HG03469 (cell line): Measurements from ENCODE around the gene PRCC.

ENCODE experiments used
- ATAC-seq: cut with Tn5 transposase; IDR thresholded peaks from one replicate; pipeline ENCODE4 v1.9.1; 2021; ENCODE audit warnings: mild to moderate bottlenecking, moderate library complexity, moderate number of reproducible peaks; ENCODE audit not compliant: unreplicated experiment

PRCC gene

DNA sequence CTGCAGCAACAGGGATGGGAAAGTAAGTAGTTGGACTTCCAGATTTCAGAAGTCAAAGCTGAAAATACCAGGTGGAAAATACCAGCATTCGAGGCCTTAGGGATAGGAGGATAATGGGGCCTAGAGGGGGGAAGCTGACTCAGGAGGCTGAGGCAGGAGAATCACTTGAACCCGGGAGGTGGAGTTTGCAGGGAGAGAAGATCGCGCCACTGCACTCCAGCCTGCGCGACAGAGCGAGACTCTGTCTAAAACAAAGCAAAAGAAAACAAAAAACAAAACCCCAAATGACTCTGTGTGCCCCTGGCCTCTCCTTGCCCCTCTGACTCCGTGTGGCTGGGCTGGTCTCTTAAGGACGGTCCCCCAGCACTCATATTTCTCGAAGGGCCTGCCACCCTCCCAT, 46.0 kb downstream of the PRCC start:
- no peak for ATAC-seq

DNA sequence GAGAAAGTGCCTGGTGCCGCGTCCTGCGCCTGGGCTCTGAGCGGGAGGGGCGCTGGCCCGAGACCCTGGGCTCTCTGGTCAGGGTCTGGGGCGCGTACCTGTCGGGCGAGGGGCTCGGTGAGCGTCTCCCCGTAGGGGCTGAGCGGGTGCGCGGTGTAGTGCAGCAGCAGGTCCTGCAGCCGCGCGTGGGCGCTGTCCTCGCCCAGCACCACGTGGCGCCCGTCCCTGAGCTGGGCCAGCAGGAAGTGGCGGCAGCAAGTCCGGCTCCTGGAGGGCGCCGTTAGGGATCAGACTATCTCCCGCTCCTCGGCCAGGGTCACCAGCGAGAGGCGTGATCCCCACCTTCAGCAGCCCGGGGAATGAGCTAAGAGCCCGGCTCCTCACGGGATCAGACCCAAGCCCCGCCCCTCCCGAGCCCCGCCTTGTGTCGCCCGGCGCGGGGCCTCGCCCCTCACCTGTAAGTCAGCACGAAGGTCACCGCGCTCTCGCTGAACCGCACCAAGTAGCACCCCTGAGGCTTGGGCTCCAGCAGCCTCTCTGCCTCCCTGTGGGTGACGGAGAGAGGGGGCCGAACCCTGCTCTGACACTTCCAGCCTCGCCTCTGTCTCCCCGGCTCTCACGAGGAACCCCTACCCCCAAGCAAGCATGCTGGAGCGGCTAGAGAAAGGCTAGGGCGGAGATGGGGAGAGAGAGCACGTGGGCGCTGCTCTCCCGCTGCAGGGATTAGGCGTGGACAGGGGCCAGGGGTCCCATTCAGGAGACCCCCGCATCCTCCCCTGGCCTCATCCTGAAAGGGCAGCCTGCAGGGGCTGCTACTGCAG, 46.6 kb downstream of the PRCC start:
- ATAC-seq: no peak

DNA sequence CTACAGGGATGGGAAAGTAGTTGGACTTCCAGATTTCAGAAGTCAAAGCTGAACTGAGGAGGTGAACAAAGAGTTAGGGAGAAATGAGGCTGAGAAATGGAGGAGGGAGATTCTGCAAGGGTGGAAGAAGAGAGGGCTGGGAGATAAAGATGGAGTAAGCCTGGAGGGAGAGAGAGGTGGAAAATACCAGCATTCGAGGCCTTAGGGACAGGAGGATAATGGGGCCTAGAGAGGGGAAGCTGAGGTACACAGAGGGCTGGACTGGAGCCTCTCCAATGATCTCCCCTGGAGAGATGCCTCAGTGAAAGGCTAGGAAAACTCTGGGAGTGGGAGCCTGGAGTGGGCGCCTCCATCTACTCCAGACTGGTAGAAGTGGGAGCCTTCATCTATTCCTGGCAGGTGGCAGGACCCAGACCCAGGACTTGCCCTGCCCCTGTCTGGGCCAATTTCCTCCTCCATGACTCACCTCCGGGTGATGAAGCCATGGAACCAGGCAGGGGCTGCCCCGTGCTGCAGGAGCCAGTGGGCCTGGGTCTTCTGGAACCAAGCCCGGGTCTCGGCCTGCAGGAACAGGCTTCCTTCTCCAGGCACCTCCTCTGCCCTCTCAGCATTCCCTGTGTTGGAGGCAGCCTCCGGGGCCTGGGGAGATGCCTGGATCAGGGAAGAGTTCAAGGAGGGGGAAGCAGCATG, 47.4 kb downstream of the PRCC start:
- ATAC-seq: no peak

DNA sequence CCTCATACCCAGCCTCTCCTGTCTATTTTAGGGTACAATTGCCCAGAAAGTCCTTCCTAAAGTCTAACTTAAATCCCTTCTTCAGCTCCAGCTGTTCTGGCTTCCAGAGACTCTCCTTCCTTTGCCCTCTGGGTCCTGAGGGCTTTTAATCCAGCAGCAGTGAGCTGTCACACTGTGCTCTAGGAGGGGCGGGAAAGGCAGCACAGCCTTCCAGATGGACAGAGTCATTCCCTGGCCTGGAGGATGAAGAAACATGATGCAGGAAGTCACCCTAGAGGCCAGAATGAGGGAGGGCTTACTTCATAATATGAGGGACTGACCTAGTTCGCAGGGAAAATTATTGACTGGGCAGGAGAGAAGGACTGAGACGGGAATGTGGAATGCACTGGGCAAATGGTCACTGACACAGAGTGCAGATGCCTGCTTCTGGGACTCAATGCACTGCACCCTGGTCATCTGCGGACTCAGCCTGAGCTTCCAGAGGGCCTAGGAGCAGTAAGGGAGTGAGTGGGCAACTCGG, 48.0 kb downstream of the PRCC start:
- ATAC-seq: no peak

DNA sequence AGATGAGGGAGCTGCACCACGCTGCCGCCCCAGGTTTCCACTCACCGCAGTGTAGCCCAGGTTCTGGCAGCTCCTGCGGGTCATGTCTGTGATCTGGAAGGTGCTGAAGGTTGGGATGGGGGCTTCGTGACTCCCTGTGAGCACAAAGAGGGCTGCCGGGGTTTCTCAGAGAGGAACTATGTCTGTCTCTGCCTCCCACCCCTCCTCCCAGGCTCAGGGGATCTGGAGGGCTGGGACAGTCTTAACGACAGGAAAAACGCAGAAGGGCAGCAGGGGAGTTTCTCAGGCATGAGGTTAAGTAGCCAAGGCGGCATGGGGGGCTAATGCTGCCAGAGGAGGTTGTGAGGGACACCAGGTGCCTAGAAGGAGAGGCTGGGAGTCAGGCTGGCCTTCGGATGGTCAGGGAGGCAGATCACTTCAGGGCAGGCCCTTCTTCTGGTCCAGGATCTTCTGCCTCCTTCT, 48.7 kb downstream of the PRCC start:
- no peak for ATAC-seq

DNA sequence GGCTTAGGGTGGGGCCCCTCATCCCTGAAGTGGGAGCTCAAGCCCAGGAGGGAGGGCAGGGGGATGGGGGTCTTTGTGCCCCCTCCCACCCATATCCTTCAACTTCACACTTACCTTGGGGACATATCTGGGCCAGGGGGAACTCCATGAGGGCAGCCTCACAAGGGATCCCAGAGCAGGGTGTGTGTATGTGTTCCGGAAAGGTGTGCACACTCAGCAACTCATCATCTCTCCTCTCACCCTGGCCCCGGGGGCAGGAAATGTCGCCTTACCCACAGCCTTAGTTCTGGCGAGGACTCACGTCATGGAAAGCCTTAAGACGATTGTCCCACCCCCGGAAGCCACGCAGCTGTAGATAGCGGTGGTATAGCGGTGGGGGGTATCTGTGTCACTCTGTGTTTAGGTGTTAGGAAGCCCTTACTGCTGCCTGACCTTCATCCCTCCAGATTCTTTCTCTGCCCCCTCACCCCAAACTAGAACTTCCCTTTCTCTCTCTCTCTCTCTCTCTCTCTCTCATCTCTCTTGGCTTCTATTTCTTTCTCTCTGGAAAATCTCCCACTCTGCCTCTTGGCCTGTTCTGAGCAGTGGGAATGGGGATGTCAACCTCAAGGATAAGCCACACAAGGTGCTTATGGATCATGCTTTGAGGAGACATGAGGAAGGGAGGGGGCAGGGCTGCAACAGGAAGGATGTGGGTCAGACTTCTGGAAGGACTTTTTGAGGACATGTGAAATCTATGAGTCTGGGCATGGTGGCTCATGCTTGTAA, 49.4 kb downstream of the PRCC start, which contains the start of gene SH2D2A:
Gene SH2D2A (minus strand): TSS at position 288 of the 768 bp plus-strand sequence. CDS start 140 bp downstream, at position 148.
- peak; percentile 65 for ATAC-seq

DNA sequence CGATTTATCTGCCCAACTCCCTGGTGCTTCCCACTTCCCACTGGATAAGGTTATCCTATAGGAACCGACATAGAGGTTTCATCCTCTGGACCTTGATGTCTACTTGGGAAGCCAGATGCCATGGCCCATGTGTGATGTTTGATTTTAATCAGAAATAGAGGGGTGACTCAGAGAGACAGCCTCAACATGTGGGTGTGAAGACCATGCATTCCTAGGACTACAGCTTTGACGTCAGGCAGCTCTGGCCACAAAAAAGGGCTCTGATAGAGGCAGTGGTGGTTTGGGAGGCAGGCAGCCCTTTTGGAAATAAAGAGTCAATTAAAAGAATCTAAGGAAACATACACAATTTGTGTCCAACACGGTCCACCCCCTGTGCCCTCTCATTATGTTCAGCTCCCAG, 54.5 kb downstream of the PRCC start:
- no peak for ATAC-seq

DNA sequence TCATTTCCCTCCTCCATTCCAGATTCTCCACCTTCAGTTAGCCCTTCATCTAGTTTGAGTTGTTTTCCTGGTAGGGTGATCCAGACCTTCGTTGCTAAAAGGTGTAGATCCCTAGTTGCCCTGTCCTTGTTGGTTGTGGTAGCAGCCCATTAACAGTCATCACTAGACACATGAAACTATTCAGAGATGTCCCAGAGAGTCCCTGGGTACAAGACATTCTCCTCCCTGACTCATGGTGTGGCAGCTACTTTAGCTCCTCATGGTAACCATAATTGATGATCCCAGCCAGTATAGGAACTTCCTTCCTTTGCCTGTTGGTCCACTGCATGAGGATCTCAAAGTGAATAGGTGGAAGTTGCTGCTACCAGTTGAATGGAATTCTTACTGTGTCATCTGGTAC, 55.3 kb downstream of the PRCC start:
- ATAC-seq: no peak

DNA sequence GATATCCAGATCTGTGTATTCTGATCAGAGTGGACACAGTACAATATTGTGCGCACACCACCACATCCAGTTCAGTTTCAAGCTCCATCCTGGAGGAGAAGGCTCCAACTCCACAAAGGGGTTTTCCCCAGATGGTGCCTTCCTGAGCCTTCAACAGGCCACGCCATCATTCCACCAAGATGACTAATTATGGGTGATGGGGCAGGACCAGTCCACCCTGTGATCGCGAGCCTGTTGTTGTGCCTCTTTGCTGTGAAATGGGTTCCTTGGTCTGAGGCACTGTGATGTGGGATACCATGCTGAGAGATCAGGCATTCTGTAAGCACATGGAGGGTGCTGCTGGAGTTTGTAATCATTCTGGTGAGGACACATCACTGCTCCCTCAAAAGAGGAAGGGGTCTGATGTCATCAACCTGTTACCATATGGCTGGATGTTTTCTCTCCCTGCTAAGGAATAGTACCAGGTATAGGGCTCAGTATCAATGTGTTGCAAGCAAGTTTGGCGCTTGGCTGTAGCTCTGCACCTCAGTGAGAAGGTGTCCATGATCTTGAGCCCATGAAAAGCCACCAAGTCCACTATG, 56.0 kb downstream of the PRCC start:
- no peak for ATAC-seq

DNA sequence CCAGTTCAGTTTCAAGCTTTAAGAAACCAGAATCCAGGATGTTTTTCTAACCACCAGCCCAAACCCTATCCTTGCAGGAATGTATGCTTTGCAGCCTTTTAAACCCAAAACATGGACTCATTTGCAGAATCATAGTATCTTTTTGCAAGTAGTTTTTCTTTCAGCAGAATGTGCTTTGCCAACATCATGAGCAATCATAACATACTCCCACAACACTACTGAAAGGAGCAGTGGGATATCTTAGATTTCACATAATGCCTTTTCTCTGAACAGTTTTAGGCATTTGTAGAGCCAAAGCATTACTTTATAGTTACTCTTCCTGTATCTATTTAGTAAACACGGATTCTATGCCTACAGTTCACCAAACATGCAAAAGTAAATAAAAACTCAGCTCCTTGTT, 59.3 kb downstream of the PRCC start:
- ATAC-seq: no peak

DNA sequence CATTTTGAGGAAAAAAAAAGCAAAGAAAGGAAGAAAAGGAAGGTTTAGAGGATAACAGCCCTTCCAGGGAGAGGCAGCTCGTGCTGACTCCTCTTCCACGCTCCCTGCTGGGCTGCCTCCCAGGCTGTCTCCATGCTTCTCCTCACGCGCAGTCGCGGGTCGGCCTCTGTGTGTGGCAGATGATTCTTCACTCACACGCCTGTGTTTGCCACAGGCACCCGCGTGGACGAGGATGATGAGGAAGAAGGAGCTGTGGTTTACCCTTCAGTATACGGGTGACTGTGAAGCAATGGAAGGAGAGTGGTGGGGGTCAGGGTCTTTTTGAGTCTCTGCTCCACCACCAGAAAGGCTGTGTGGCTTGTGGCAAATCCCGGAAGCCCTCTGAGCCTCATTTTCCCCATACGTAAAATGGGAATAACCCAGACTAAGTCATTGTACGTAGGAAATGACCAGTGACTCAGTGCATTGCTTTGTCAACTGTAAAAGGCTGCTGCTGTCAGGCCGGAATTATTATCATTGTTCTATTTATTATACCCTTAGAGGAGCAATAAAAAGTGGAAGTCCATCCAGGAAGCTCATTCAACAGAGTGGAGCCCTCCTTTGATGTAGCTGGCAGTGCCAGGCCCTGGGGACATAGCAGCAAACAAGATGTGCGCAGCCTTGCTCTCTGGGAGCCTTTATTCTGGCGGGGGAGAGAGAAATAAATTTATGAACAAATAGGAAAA, 61.2 kb downstream of the PRCC start:
- no peak for ATAC-seq

DNA sequence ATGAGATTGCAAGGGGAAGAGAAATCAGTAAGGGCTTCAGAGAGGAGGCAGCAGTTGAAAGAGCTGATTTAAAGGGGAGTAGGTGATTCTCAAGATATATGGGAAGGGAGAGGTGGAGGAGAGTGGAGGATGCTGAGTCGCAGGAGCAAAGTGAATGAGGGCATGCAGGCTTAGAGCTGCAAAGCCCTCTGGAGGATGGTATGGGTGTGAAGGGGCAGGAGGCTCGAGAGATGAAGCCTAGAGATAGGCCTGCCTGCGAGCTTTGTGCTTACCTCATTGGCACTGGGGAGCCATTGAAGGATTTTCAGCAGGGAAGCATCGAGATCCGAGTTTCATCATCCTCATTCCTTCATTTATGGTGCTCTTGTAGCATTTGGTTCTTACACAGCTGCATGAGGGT, 65.1 kb downstream of the PRCC start:
- ATAC-seq: no peak

DNA sequence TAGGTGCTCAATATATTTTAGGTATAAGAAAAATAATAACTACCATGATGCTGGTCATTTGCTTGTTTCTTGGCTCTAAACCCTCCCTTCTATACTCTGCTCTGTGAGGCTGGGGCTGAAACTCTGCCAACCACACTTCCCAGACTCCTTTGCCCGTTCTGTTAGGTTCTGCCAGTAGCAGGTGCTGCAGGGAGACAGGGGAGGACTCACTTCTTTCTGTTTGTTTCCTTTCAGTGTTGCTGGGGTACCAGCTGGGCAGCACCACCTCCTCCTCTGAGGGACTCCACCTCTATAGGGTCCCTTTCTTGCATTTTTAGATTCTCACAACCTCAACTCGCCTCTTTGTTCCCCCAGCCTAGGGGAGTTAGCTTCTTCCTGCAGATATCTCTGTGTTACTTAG, 66.3 kb downstream of the PRCC start:
- no peak for ATAC-seq

DNA sequence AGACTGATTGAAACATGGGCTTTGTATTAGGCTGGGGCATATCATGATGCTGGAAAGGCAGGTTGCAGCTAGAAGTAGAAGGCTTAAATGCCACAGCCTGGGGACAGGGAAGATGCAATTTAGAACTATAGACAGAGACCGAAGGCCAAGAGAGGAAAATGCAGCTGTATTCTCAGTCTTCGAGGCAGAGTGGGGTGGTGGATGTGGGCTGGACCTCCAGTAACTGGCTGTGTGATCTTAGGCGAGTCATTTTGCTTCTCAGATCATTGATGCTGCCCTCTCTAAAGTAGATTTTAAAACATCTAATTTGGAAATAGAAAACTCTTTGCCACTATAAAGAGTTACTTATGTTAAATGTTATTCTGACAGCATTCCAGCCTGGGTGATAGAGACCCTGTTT, 67.0 kb downstream of the PRCC start:
- no peak for ATAC-seq

DNA sequence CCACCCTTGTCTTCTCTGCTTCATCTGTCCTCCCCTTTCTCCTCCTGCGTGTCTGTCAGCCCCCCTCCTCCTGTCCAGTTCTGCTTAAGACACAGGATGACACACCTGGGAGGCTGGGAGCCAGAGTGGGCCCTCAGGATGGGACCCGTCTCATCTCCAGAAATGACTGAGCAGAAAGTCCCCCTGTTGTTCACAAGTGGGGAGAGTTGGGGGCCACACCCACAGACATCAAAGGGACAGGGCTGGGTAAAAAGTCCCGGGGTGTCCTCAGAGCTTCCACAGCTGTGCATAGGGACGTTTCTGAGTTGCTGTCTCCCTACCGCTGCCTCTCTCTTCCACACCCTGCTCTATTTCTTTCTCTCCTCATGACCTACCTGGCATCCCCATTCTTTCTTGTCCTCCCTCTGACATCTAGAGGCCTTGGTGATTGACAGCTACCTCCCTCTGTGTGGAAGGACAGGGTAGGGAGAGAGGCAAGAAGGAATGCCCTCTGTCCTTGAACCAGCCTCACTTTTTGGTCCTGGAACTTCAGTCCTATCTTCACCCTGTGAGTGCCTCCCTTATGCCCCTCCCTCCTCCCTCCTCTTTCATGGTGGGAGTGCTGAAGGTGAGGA, 68.8 kb downstream of the PRCC start:
- ATAC-seq: no peak

DNA sequence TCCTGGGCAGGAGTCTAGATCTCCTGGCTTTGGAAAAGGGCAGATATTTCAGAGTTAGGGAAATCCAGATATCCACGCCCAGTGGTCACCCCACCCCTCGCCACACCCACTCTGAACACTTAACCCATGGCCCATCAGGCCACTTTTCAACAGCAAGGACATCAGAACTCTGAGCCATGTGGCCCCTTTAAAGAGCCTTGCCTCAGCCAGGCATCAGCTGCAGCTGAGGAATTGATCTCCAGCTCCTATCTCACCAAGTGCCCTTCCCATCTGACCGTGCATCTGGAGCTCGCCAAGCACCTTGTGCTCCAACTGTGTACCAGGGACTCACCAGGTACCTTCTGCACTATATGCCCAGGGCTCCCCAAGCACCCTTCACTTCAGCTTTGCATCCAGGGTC, 69.6 kb downstream of the PRCC start:
- no peak for ATAC-seq

DNA sequence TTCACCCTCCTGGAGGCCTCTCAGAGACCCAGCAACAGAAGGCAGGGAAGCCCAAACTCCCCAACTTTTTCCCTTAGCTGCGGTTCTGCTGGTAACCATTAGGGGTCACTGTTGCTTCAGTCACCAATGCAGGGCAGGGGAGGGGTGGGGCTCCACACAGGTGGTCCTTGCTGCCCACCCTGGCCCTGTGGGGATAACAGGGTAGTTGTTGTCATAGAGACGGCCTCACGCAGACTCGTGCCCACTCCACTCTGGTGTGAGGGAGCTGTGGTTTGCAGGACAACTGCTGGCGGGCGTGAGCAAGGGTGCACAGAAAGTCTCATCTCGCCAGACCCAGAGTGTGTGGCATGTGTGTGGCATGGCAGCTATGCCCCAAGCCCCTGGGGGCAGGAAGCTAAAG, 71.6 kb downstream of the PRCC start:
- ATAC-seq: no peak

DNA sequence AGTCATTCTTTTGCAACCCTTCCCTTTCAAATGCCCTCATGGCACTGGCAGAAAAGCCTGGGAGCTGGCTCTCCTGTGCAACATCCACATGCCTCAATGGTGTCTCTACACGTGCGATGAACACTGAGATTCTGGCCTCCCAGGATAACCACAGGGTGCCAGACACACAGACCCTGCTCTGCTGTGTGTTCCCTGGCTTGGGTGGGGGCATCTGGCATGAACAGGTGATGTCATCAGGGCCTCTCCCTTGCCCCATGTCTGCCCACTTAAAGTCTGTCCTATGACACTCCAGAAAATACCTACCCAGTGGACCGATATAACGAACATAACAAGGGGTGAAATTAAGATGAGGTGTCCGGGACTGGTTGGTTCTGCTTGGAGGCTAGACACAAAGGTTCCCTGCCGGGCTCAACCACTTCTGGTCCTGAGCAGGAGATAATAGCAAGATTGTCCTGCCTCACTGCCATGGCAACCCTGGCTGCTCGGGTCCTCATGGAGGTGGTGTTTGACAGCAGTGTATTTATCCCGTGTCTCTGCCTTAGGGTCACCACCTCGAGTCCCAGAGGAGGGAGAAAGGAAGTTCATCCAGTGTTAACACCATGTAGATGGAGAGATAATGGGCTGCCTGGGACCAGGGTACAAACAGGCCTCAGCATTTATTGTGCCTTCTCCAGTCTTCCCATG, 72.2 kb downstream of the PRCC start:
- ATAC-seq: no peak

DNA sequence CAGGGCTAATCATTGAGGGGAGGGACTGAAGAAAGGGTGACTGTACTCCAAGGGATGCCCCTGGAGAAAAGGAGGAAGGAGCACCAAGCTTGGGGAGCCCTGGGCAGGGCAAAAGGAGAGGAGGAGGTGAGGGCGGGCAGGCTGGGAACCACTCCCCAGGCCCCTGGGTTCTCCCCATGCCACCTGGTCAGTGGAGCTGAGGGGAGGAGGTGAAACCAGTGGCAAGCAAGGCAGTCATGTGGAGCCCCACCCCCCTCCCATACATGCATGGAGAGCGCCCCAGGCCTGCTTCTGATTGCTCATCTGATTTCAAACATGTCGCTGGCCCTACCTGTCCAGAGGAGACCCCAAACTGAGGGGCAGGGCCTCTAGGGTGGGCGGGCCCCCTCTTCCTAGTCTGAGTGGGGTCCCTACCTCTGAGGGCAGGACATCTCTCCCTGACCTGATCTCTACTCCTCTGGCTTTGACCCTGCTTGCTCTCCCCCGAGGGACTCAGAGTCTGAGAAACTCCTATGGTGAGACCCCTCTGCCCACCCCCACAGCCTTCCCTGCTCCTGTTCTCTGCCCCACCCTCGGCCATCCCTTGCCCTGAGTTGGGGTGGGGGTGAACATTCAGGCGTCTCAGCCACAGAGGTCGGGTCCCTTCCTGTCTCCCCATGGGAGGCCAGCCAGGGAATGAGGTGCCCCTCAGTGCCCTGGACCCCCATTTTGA, 73.0 kb downstream of the PRCC start:
- no peak for ATAC-seq
